K562 (cell line): ENCODE results near the gene TNIK. TPM values are rescaled to one million over a fixed set of nuclear protein-coding genes. Genes with fewer than 3 reads are reported as not detected.
"Not testable (repeated sequence)": the region's sequence is repeated elsewhere in the genome, so short reads cannot be mapped to it uniquely, and the experiment has no call there.

ENCODE experiments used
- ATAC-seq: fragments of 200-7000 bp; cut with Tn5 transposase; 3 replicates; pipeline ENCODE4 v1.9.1; 2020; ENCODE audit warnings: moderate library complexity
- BruUV-seq: library from RNA; stranded (reverse); fragments of 400-500 nt; replicated peaks from 2 replicates; lab custom pipeline; 2021; lab: Mats Ljungman, UMichigan
- CTCF ChIA-PET: fragments of 300-600 bp; formaldehyde crosslinking; extraction: SDS; loops from one replicate; lab custom pipeline; 2021; ENCODE audit warnings: low intra/inter-chr PET ratio; lab: Yijun Ruan, JAX
- POLR2A ChIA-PET: fragments of 300-600, 350-650 bp; sonication (Branson Sonifier 250); formaldehyde crosslinking; extraction: SDS; loops from one replicate; lab custom pipeline; 2021; ENCODE audit warnings: antibody characterized with exemption, inconsistent platforms; lab: Yijun Ruan, JAX
- DNase-seq, 4 experiments: peaks; one replicate each; pipeline versions ENCODE4 v3.0.0 to v3.0.0-alpha.2; 2011 to 2018; ENCODE audit warnings: low spot score in 3 of 4, mixed read lengths in 3 of 4; ENCODE audit errors: extremely low read depth in 1 of 4
- FAIRE-seq: peaks from 2 replicates; lab custom pipeline; 2011; peaks lifted over from hg19 to GRCh38; lab: Jason Lieb, UNC
- H2AFZ ChIP-seq: 2 replicates; pipeline ENCODE4 v1.6.0; 2011; ENCODE audit warnings: low read depth, low read length, control low read depth, inconsistent platforms
- H3K27ac ChIP-seq: fragments of 200-600 bp; 3 replicates; pipeline ENCODE4 v1.8.0; 2011; ENCODE audit warnings: low read depth, mild to moderate bottlenecking, control low read depth, inconsistent platforms, low read length, moderate library complexity, mixed read lengths; ENCODE audit errors: extremely low read depth
- H3K27me3 ChIP-seq, 2 experiments: fragments of 300-600 bp in 1 of 2; 2 replicates in 1 of 2; 3 replicates in 1 of 2; pipeline versions ENCODE4 v1.6.0 to v1.8.0; 2011; ENCODE audit warnings: inconsistent platforms in 2 of 2, low read length in 2 of 2, mild to moderate bottlenecking in 1 of 2, mixed read lengths in 1 of 2, moderate library complexity in 1 of 2; ENCODE audit not compliant: control insufficient read depth in 2 of 2, insufficient read depth in 2 of 2
- H3K36me3 ChIP-seq: fragments of 300-600 bp; 3 replicates; pipeline ENCODE4 v1.8.0; 2011; ENCODE audit warnings: mild to moderate bottlenecking, low read length, inconsistent platforms; ENCODE audit not compliant: control insufficient read depth, insufficient read depth
- H3K4me1 ChIP-seq, 2 experiments: fragments of 200-600 bp in 1 of 2; replicated peaks in 1 of 2; 2 replicates in 1 of 2; 3 replicates in 1 of 2; pipeline versions ENCODE4 v1.5.1 to v1.8.0; 2011; ENCODE audit warnings: inconsistent platforms in 2 of 2, low read length in 2 of 2, mild to moderate bottlenecking in 1 of 2, mixed read lengths in 1 of 2, moderate library complexity in 1 of 2; ENCODE audit not compliant: control insufficient read depth in 2 of 2, insufficient read depth in 2 of 2
- H3K4me2 ChIP-seq: 2 replicates; pipeline ENCODE4 v1.6.1; 2011; ENCODE audit warnings: low read length, control low read depth, inconsistent platforms, mixed read lengths; ENCODE audit not compliant: insufficient read depth
- H3K4me3 ChIP-seq: fragments of 200-600 bp; sonication (generic), shearing (Covaris generic); 2 replicates; pipeline ENCODE4 v1.5.1; 2016; ENCODE audit warnings: control low read depth, inconsistent platforms
- H3K79me2 ChIP-seq: fragments of 200-600 bp; 3 replicates; pipeline ENCODE4 v1.8.0; 2011; ENCODE audit warnings: low read length, inconsistent platforms; ENCODE audit not compliant: control insufficient read depth, insufficient read depth
- H3K9ac ChIP-seq, 2 experiments: 2 replicates each; pipeline versions ENCODE4 v1.6.0 to v1.6.1; 2011; ENCODE audit warnings: low read depth in 2 of 2, low read length in 2 of 2, control low read depth in 1 of 2, inconsistent platforms in 1 of 2, mild to moderate bottlenecking in 1 of 2, mixed read lengths in 1 of 2; ENCODE audit not compliant: insufficient read depth in 1 of 2
- H3K9me1 ChIP-seq: one replicate; pipeline ENCODE4 v1.6.0; 2011; ENCODE audit warnings: inconsistent platforms, mild to moderate bottlenecking, low read length, moderate library complexity; ENCODE audit not compliant: control insufficient read depth, insufficient read depth
- H3K9me3 ChIP-seq: replicated peaks from 2 replicates; pipeline ENCODE4 v1.5.1; 2011; ENCODE audit warnings: low read depth, low read length, inconsistent platforms; ENCODE audit not compliant: control insufficient read depth, insufficient read depth
- H4K20me1 ChIP-seq: replicated peaks from 2 replicates; pipeline ENCODE4 v1.6.1; 2011; ENCODE audit warnings: low read length, inconsistent platforms, mixed read lengths; ENCODE audit not compliant: control insufficient read depth, insufficient read depth
- WGBS: fragments of 100-300 bp; shearing (Covaris generic); methylation state at CpG from one replicate; pipeline ENCODE4 v1.1.6; 2016; ENCODE audit warnings: low coverage, mixed read lengths; ENCODE audit not compliant: insufficient coverage; ENCODE audit errors: missing lambda C conversion rate; 5-methylcytosine and 5-hydroxymethylcytosine counted together
- in situ Hi-C: fragments of 300-500 bp; cut with MboI; formaldehyde crosslinking; loops from 4 replicates; pipeline ENCODE4 v1.15.0; 2018; ENCODE audit warnings: inconsistent platforms, mixed read lengths
- intact Hi-C: fragments of 100-400 bp; cut with micrococcal nuclease; formaldehyde crosslinking; loops from 2 replicates; pipeline ENCODE4 v1.14.2; 2022
- polyA plus RNA-seq, 8 experiments: library from polyadenylated mRNA; depleted of rRNA in 4 of 8; stranded (reverse) in 5 of 8; unstranded in 3 of 8; fragments of >200 nt; fragmentation: Nextera tagmentation in 2 of 8; fragmentation: Illumina TruSeq in 1 of 8; extraction: Ambion mirVana in 2 of 8; extraction: Trizol in 1 of 8; gene quantifications; 2 replicates each; pipeline versions ENCODE4 v1.2.1 to v1.2.3, GENCODE V29; 2011 to 2014; ENCODE audit warnings: inconsistent platforms in 1 of 8, missing spikeins in 1 of 8
- total RNA-seq, 7 experiments: library from RNA; depleted of rRNA in 6 of 7; stranded (reverse); fragments of >200 nt in 6 of 7; fragmentation: Illumina TruSeq in 2 of 7; extraction: Trizol in 2 of 7; gene quantifications; 2 replicates each; pipeline versions ENCODE4 v1.2.1 to v1.2.3, GENCODE V29; 2011 to 2021; ENCODE audit warnings: low replicate concordance in 1 of 7

Gene TNIK
- total and polyA plus RNA-seq, 9 of the 15 experiments (the other 6 are each of a cell fraction or from before 2014, with no cell fraction given): 6.6 to 39.0 (median 24.7) TPM

DNA sequence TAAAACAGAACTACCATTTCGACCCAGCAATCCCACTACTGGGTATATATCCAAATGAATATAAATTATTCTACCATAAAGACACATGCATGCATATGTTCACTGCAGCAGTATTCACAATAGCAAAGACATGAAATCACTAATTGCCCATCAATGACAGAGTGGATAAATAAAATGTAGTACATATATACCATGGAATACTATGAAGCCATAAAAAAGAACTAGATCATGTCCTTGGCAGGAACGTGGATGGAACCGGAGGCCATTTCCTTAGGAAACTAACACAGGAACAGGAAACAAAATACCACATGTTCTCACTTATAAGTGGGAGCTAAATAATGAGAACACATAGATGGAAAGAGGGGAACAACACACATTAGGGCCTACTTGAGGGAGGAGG, 154.4 kb downstream of the TNIK start:
- ATAC-seq, H2AFZ ChIP-seq, intact Hi-C loops, H3K9ac ChIP-seq, H3K36me3 ChIP-seq, CTCF ChIA-PET, H4K20me1 ChIP-seq, POLR2A ChIA-PET, H3K9me1 ChIP-seq, H3K4me3 ChIP-seq, H3K27me3 ChIP-seq, H3K4me2 ChIP-seq, H3K9me3 ChIP-seq, in situ Hi-C loops, FAIRE-seq, DNase-seq, H3K4me1 ChIP-seq, BruUV-seq, H3K27ac ChIP-seq: not testable (repeated sequence)
- H3K79me2 ChIP-seq: peaks cover 13% of the 10 kb centered on the region
- 86% methylated on average over 3 of the region's 3 CpGs for WGBS

DNA sequence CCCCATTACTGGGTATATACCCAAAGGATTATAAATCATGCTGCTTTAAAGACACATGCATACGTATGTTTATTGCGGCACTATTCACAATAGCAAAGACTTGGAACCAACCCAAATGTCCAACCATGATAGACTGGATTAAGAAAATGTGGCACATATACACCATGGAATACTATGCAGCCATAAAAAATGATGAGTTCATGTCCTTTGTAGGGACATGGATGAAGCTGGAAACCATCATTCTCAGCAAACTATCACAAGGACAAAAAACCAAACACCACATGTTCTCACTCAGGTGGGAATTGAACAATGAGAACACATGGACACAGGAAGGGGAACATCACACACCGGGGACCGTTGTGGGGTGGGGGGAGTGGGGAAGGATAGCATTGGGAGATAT, 155.7 kb downstream of the TNIK start:
- CTCF ChIA-PET: interaction anchor here (0.6 kb wide), 1 partner anchor 17 kb away, joined by 3 read pairs; no protein-coding TSS in a partner anchor
- intact Hi-C loops, H3K4me1 ChIP-seq, H3K9me1 ChIP-seq, in situ Hi-C loops, H3K36me3 ChIP-seq, POLR2A ChIA-PET, DNase-seq, H3K27ac ChIP-seq, H3K27me3 ChIP-seq, H3K4me3 ChIP-seq, H3K9me3 ChIP-seq, H3K4me2 ChIP-seq, H3K9ac ChIP-seq, BruUV-seq, ATAC-seq, FAIRE-seq, H2AFZ ChIP-seq, H4K20me1 ChIP-seq: not testable (repeated sequence)
- WGBS: 87% methylated on average over 4 of the region's 4 CpGs
- peaks cover 13% of the 10 kb centered on the region for H3K79me2 ChIP-seq

DNA sequence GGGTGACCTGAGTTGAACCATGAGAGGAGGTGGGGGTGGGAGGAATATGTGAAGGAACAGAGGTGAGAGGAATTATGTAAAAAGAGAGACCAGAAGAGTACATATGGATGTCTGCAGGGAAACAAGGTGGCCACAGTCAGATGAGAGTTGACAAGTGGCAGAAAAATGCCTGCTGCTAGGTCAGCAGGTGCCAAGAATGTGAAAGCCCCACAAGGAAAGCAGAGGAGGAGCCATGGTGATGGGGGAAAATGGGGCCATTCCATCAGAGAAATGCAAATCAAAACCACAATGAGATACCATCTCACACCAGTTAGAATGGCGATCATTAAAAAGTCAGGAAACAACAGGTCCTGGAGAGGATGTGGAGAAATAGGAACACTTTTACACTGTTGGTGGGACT, 156.2 kb downstream of the TNIK start:
- H4K20me1 ChIP-seq, H3K4me2 ChIP-seq, H3K4me3 ChIP-seq, CTCF ChIA-PET, DNase-seq, H3K9me3 ChIP-seq, intact Hi-C loops, H3K27ac ChIP-seq, H2AFZ ChIP-seq, ATAC-seq, in situ Hi-C loops, POLR2A ChIA-PET, H3K4me1 ChIP-seq, BruUV-seq, H3K36me3 ChIP-seq, H3K27me3 ChIP-seq, H3K9me1 ChIP-seq, H3K9ac ChIP-seq, FAIRE-seq: not testable (repeated sequence)
- no CpG with 5 or more reads among the region's 1 CpG for WGBS
- H3K79me2 ChIP-seq: peaks cover 13% of the 10 kb centered on the region
